Chondrocyte (in vitro differentiated cells): Measurements from ENCODE around the gene SCAPER. TPM values are rescaled to one million over a fixed set of nuclear protein-coding genes. Genes with fewer than 3 reads are reported as not detected.
"Not testable (repeated sequence)": the region's sequence is repeated elsewhere in the genome, so short reads cannot be mapped to it uniquely, and the experiment has no call there.

Experiments
- DNase-seq: peaks from one replicate; pipeline ENCODE4 v3.0.0; 2021; ENCODE audit warnings: mixed read lengths, low spot score
- H3K27ac Mint-ChIP-seq: one replicate; pipeline ENCODE4 v1.8.0; 2021; ENCODE audit warnings: mild to moderate bottlenecking, moderate library complexity, mixed read lengths; ENCODE audit not compliant: unreplicated experiment
- H3K27me3 Mint-ChIP-seq: 2 replicates; pipeline ENCODE4 v1.8.0; 2021; ENCODE audit warnings: low read depth, mixed read lengths
- H3K36me3 Mint-ChIP-seq: 2 replicates; pipeline ENCODE4 v1.8.0; 2021; ENCODE audit warnings: low read depth, mixed read lengths
- H3K4me1 Mint-ChIP-seq: 2 replicates; pipeline ENCODE4 v1.8.0; 2021; ENCODE audit warnings: low read depth, mild to moderate bottlenecking, mixed read lengths
- H3K4me3 Mint-ChIP-seq: one replicate; pipeline ENCODE4 v1.8.0; 2021; ENCODE audit warnings: mild to moderate bottlenecking, moderate library complexity, mixed read lengths; ENCODE audit not compliant: unreplicated experiment
- H3K9me3 Mint-ChIP-seq: 2 replicates; pipeline ENCODE4 v1.8.0; 2021; ENCODE audit warnings: low read depth, mixed read lengths
- total RNA-seq: library from RNA; stranded (reverse); gene quantifications from 3 replicates; pipeline ENCODE4 v1.2.1, GENCODE V29; 2021
- TF ChIP-seq, protein P1 (sequence below): fragments of 200-600 bp; sonication (generic); IDR thresholded peaks from 2 replicates; pipeline ENCODE4 v1.5.0; 2021; ENCODE audit warnings: antibody characterized with exemption, mild to moderate bottlenecking, moderate library complexity

The SCAPER gene
- total RNA-seq, 1 donor from 2014 or later: 17.3 TPM

GRCh38 chr15:76861815-76862397, 43.2 kb downstream of the SCAPER start:
- TF ChIP-seq, protein P1, sequence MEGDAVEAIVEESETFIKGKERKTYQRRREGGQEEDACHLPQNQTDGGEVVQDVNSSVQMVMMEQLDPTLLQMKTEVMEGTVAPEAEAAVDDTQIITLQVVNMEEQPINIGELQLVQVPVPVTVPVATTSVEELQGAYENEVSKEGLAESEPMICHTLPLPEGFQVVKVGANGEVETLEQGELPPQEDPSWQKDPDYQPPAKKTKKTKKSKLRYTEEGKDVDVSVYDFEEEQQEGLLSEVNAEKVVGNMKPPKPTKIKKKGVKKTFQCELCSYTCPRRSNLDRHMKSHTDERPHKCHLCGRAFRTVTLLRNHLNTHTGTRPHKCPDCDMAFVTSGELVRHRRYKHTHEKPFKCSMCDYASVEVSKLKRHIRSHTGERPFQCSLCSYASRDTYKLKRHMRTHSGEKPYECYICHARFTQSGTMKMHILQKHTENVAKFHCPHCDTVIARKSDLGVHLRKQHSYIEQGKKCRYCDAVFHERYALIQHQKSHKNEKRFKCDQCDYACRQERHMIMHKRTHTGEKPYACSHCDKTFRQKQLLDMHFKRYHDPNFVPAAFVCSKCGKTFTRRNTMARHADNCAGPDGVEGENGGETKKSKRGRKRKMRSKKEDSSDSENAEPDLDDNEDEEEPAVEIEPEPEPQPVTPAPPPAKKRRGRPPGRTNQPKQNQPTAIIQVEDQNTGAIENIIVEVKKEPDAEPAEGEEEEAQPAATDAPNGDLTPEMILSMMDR: no peak
- Mint-ChIP-seq H3K9me3 (no peaks in the 10 kb centered on the region), H3K36me3 (peaks cover 2% of the 10 kb centered on the region), H3K4me3 (no peak overlapping the region), H3K4me1 (peaks cover 3% of the 10 kb centered on the region), H3K27ac (no peak overlapping the region), H3K27me3 (no peaks in the 10 kb centered on the region)
- no peak for DNase-seq

DNA sequence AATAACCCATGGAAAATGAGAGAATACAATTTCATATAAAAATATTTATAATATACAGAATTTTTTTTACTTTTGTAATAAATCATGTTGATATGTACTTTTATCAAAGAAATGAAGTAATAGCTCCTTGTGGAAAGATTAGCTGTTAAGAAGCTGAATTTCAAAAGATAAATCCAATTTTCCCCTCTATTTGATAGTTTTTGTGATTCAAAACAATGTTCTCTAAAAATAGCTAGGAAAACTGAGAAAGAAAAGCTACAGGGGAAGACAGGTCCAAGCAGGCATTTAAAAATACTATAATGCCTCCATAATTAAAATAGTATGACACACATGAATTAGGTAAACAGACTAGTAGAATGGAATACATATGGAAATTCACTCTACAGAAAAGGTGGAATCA, 44.9 kb downstream of the SCAPER start:
- Mint-ChIP-seq H3K4me1 (no peaks in the 10 kb centered on the region), H3K4me3 (no peak overlapping the region), H3K9me3 (peaks cover 9% of the 10 kb centered on the region), H3K36me3 (peaks cover 11% of the 10 kb centered on the region), H3K27me3 (no peaks in the 10 kb centered on the region), H3K27ac (no peak overlapping the region)
- TF ChIP-seq, protein P1: no peak
- no peak for DNase-seq

- peaks cover 42% of the 10 kb centered on the region for H3K9me3 Mint-ChIP-seq
- H3K4me1 Mint-ChIP-seq, DNase-seq, H3K4me3 Mint-ChIP-seq, H3K27ac Mint-ChIP-seq, H3K27me3 Mint-ChIP-seq: not testable (repeated sequence)
- H3K36me3 Mint-ChIP-seq: peaks cover 50% of the 10 kb centered on the region
These were observed 54.8 kb downstream of the SCAPER start for GRCh38 chr15:76850367-76850766.

DNA sequence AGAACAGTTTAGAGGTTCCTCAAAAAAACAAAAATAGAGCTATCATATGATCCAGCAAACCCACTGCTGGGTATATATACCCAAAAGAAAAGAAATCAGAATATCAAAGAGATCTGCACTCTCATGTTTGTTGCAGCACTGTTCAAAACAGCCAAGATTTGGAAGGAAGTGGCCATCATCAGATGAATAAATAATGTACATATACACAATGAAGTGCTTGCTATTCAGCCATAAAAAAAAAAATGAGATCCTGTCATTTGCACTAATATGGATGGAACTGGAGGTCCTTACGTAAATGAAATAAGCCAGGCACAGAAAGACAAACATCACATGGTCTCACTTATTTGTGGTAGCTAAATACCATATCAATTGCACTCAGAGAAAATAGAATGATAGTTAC, 58.4 kb downstream of the SCAPER start:
- Mint-ChIP-seq H3K27ac (no peak overlapping the region), H3K36me3 (peaks cover 22% of the 10 kb centered on the region), H3K27me3 (no peaks in the 10 kb centered on the region), H3K4me1 (peaks cover 8% of the 10 kb centered on the region), H3K4me3 (no peak overlapping the region), H3K9me3 (peaks cover 18% of the 10 kb centered on the region)
- TF ChIP-seq, protein P1: no peak
- DNase-seq: no peak

DNA sequence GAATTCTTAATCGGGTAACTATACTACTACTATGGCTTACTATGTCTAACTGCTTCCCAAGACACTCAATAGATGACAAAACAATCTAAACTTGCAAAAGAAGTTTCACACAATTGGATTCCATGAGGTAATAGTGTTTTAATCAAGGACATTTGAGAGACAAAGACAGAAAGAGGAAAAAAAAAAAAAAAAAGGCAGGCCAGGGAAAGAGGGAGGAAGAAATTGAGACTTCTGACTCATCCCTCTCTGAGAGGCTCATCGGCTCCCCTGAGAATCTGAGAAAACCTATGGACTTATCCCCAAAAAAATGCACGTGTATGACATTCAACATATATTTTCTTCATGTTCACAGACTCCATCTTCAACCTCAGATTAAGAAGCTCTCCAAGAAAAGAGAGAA, 61.0 kb downstream of the SCAPER start:
- Mint-ChIP-seq H3K27me3 (no peaks in the 10 kb centered on the region), H3K4me3 (no peak overlapping the region), H3K36me3 (peaks cover 5% of the 10 kb centered on the region), H3K9me3 (peaks cover 8% of the 10 kb centered on the region), H3K27ac (peak overlapping the region; percentile 5), H3K4me1 (peaks cover 8% of the 10 kb centered on the region)
- no peak for DNase-seq
- TF ChIP-seq, protein P1: no peak

DNA sequence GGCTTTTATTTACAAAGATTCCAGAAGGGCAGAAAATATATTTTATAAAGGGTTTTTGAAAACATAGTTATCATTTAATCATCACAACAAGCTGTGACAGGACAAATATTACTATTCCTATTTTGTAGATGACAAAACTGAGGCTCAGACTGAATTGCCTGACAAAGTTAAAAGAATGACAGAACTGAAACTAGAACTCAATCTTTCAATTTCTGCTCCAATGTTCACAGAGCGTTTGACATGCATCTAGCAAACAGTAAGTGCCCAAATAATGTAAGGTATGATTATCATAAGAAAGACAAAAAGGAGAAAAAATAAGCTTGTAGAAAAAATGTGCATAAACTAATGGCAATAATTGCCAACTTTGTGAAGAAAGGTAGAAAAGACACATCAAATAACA, 61.9 kb downstream of the SCAPER start:
- no peak for DNase-seq
- Mint-ChIP-seq H3K36me3 (peaks cover 5% of the 10 kb centered on the region), H3K4me3 (no peak overlapping the region), H3K27ac (no peak overlapping the region), H3K27me3 (no peaks in the 10 kb centered on the region), H3K9me3 (peaks cover 8% of the 10 kb centered on the region), H3K4me1 (peaks cover 8% of the 10 kb centered on the region)
- TF ChIP-seq, protein P1: no peak
